SK-N-SH (cell line): Measurements from ENCODE around the gene BEND3.

Experiments used
- CTCF ChIP-seq: fragments of 200-600 bp; sonication (generic); IDR thresholded peaks from 2 replicates; pipeline ENCODE4 v1.6.1; 2017; ENCODE audit warnings: antibody characterized with exemption, mild to moderate bottlenecking, moderate library complexity
- EP300 ChIP-seq, 2 experiments: IDR thresholded peaks; 2 replicates each; pipeline versions ENCODE4 v1.4.0 to v1.6.1; 2012; ENCODE audit warnings: borderline replicate concordance in 1 of 2, low read depth in 1 of 2, low read length in 1 of 2
- GABPA ChIP-seq: IDR thresholded peaks from 2 replicates; pipeline ENCODE4 v1.4.0; 2012; ENCODE audit warnings: low read depth, mild to moderate bottlenecking
- NRF1 ChIP-seq: IDR thresholded peaks from 2 replicates; pipeline ENCODE4 v1.6.1; 2012; ENCODE audit warnings: low read depth, mild to moderate bottlenecking, low read length
- RFX5 ChIP-seq: IDR thresholded peaks from 2 replicates; pipeline ENCODE4 v1.6.1; 2012; ENCODE audit warnings: mild to moderate bottlenecking, improper control_type of control experiment, low read length
- TAF1 ChIP-seq: IDR thresholded peaks from 2 replicates; pipeline ENCODE4 v1.6.1; 2012; ENCODE audit warnings: low read depth, mild to moderate bottlenecking, low read length, moderate library complexity, borderline replicate concordance
- USF1 ChIP-seq: IDR thresholded peaks from 2 replicates; pipeline ENCODE4 v1.4.0; 2012; ENCODE audit warnings: low read depth, borderline replicate concordance
- YY1 ChIP-seq: IDR thresholded peaks from 2 replicates; pipeline ENCODE4 v1.4.0; 2012; ENCODE audit warnings: low read depth, mild to moderate bottlenecking

DNA sequence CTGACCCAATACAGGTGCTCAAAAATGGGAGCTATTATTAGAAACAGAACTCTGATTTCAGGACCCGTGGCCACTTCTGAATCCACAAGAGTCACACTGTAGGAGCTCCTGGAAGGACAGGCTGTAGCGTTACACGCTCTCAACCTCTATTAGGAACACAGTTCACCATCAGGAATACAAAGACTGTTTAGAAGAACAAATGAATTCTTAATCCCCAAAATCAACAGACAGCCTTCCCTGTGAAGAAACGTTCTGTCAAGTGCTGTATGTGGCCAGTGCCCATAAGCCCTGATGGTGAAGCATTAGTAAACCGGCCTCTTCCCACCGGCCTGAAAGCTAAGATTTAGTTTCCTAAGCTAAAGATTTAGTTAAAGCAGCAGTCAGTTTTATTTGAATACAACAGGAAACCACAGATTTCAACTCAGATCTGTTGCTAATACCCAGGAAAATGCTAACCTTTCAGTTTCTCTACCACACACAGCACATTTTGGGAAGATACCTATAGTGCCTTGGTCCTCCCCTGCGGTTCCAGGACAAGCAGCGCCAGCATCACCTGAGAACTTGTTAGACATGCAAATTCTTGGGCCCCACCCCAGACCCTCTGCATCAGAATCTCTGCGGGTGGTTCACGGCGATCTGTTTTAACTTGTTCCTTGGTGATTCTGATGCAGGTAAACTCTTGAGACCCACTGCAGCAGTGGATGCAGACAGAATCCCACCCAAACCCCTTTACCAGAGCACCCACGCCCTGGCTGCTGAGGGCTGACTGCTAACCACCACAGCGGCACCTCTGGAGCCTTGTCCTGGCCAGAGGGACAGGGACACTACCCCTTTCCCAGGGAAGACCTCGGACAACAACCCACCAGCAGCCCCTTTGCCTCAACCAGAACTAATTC lies 53.9 kb downstream of the BEND3 start:
- TF ChIP-seq TAF1 (no peak), CTCF (no peak), USF1 (no peak), RFX5 (no peak), YY1 (no peak), EP300 (IDR thresholded peaks at IDR 0.05; ENCODE audit: borderline replicate concordance in 1 of 2, low read depth in 1 of 2, low read length in 1 of 2) (no peak), GABPA (no peak), NRF1 (no peak)
